HG02943 (cell line): Measurements from ENCODE around the gene PFDN2.
A peak's percentile ranks its signal among the peaks of the same experiment; 100 is the strongest.

Source experiments
- ATAC-seq: cut with Tn5 transposase; IDR thresholded peaks from one replicate; pipeline ENCODE4 v1.9.1; 2021; ENCODE audit warnings: mild to moderate bottlenecking, low read depth, moderate library complexity; ENCODE audit not compliant: unreplicated experiment

The PFDN2 gene, protein sequence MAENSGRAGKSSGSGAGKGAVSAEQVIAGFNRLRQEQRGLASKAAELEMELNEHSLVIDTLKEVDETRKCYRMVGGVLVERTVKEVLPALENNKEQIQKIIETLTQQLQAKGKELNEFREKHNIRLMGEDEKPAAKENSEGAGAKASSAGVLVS

DNA sequence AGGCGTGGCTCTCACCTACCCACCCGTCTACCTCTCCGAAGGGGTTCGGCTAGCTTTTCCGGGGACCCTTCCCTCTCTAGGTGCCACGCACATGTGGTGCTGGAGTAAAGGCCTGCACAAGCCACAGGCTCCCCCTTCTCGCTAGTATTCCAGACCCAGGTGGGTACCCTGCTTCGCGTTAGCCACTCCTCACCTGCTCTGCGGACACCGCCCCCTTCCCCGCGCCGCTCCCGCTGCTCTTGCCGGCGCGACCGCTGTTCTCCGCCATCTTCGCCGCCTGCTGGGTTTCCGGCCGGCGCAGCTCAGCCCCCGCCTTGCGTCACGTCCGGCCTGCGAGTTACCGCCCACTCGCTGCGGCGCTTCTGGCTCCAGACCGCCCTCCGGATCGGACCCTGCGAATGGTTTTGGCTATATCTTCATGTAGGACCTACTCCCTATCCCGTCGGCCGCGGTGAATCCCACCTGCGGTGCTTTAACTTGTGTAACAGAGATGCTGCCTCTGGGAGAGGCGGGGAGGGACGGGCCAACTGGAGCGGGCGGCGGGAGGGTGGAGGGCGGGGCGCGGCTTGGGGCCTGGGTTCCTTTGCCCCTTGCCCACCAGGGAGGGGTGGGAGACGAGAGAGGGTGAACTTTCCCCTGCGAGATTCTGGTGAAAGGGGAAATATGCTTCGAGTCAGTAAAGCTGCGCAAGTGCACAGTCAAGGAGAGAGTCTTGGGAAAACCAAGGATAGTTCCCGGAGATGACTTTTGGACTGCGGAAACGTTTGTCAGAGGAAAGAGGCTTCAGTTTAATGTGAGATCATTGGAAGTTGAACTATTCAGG lies at the start of gene PFDN2, which contains the start of gene NIT1:
TSS of gene PFDN2 (minus strand) at position 279 of the 823 bp plus-strand sequence. CDS start at position 268, 11 bp downstream.
TSS of gene NIT1 (plus strand) at position 347 of the 823 bp plus-strand sequence. CDS start at position 419, 72 bp downstream.
- ATAC-seq, result peak; percentile 73

DNA sequence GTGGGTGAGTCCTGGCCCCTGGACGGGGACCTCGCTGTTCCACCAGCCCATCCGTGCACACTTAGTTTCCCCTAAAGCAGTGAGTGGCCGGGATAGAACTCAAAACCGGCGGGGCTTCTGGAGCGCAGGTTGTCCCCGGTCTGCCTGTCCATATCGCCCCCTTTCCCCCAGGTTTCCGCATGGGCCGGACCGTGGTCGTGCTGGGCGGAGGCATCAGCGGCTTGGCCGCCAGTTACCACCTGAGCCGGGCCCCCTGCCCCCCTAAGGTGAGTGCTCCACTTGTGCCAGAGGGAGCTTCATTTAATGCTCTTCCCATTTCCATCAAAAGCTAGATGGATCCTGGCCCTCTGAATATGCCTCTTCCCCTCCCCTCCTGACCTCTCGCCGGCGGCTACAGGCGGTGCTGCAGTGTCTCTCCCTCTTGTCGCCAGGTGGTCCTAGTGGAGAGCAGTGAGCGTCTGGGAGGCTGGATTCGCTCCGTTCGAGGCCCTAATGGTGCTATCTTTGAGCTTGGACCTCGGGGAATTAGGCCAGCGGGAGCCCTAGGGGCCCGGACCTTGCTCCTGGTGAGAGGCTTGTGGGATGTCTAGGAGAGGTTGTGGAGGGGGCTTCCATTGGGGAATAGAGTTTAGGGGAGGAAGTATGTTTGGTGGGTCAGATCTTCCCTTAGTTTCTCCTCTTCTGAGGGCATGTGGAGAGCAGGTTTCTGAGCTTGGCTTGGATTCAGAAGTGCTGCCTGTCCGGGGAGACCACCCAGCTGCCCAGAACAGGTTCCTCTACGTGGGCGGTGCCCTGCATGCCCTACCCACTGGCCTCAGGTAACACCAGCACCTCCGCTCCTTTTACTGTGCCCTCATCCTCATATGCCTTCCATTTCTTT lies 49.1 kb upstream of the PFDN2 start:
- ATAC-seq, result no peak

DNA sequence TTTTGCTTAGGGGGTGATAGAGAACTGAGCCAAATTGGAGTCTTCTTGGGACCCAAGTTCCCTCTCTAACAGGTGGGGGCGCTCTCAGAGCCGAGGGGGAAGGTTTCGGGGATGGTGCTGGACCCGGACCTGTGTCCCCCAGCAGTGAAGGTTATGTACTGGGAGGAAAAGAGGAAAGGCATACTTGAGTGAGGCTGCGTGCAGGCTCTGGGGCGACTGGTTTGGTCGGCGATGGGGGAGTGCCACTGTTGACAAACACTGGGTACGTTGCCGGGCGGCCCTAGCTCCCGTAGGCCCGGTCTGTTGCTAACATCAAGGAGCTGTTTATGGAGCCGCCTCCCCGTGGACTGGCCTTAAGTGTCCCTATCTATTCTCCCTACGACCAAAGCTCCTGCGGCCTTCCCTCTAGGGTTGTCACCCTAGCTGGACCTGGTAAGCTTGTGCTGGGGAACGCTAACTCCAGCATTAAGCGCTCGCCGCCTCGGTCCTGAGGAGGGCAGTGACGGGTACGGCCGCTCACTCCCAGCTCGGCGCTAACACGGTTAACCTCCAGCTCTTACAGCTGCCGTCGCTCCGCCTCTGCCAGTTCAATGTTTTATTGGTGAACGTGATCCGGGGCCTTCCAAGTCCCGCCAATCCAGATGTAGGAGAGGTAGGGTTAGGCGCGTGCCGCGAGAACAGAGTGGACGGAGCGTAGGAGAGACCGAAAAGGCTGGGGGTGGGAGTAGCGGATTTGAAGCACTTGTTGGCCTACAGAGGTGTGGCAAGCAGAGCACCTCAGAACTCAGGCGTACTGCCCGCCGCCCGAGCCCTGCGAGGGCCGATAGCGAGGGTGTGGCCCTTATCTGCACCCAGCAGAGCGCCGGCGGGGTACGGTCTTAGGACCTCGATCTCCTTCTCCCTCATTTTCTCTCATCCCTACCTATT lies 48.2 kb upstream of the PFDN2 start, which contains the start of gene PPOX:
TSS of gene PPOX (plus strand) at position 685 of the 927 bp plus-strand sequence. CDS start 422 bp downstream, outside the sequence.
- peak; percentile 94 for ATAC-seq

DNA sequence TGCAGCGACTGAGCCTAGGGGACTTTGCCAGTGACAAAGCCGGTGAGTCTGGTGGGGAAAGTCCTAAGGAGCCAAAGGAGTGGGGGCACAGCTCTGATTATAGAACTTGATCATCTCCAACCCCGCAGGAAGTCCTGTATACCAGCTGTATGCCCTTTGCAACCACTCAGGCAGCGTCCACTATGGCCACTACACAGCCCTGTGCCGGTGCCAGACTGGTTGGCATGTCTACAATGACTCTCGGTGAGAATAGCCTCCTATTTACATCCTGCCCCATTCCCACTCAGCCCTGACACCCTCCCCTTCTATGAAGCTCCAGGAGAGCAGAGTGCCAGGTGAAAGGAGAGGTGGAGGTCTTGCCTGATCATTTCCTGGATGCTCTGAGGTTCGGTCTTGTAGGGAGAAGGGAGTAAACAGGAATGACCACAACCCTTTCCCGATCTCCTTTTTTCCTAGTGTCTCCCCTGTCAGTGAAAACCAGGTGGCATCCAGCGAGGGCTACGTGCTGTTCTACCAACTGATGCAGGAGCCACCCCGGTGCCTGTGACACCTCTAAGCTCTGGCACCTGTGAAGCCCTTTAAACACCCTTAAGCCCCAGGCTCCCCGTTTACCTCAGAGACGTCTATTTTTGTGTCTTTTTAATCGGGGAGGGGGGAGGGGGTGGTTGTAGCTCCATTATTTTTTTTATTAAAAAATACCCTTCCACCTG lies 47.2 kb upstream of the PFDN2 start:
- no peak for ATAC-seq

DNA sequence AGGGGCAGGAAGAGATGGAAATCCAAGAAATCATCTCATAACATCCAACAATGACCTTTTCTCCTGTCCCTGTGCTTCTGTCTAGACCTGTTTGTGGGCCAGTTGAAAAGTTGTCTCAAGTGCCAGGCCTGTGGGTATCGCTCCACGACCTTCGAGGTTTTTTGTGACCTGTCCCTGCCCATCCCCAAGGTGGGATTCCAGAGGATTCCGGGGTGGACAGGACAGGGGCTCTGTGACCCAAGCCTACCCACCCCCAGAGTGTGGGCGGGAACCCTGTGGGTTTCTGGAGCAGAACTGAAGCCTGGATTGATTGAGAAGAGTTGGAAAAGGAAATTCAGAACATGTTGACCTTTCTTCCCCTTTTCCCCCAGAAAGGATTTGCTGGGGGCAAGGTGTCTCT lies 46.0 kb upstream of the PFDN2 start:
- ATAC-seq, result no peak

DNA sequence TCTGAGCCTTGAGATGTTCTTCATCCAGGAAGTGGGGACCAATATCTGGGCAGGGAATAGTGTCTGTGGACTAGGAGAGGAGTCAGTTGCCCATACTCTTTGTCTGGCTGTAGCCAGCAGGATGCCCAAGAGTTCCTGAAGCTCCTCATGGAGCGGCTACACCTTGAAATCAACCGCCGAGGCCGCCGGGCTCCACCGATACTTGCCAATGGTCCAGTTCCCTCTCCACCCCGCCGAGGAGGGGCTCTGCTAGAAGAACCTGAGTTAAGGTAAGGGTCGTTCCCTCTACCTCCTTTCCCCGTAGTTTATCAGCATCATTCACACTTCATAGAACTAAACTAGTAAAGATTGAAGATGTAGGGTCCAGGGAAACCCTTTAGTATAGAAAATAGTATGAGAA lies 45.0 kb upstream of the PFDN2 start:
- no peak for ATAC-seq

DNA sequence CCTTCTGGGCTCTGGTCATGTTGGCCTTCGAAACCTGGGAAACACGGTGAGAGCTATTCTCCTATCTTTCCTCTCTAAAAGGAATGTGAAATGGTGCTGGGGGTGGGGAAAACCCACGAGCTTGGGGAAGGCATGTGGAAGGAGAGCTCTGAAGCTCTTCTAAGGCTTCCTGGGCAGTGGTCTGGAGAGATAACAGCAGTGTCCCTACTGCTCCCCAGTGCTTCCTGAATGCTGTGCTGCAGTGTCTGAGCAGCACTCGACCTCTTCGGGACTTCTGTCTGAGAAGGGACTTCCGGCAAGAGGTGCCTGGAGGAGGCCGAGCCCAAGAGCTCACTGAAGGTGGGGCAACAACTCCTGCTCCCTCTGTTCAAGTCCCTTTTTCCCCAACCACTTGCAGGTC lies 44.2 kb upstream of the PFDN2 start:
- ATAC-seq, result no peak

DNA sequence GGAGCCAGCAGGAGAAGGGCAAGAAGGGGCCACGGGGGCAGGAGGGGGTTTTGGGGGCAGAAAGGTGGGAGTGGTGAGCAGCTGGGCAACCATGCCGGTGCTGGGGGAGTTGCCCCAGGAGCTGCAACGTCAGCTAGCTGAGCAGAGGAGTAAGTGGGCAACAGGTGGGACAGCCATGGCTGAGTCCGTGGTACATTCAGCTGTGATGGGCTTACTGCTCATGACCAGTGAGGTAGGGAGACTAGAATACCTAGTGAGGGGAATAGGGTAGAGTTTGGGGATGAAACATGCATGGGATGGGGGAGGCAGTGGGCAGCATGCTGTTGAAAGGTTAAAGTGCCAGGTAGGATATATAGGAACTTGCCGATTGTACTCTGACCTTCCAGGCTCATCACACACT lies 43.8 kb upstream of the PFDN2 start:
- no peak for ATAC-seq

DNA sequence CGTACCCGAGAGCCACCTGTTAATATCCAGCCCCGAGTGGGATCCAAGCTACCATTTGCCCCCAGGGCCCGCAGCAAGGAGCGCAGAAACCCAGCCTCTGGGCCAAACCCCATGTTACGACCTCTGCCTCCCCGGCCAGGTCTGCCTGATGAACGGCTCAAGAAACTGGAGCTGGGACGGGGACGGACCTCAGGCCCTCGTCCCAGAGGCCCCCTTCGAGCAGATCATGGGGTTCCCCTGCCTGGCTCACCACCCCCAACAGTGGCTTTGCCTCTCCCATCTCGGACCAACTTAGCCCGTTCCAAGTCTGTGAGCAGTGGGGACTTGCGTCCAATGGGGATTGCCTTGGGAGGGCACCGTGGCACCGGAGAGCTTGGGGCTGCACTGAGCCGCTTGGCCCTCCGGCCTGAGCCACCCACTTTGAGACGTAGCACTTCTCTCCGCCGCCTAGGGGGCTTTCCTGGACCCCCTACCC lies 42.9 kb upstream of the PFDN2 start:
- ATAC-seq, result no peak

DNA sequence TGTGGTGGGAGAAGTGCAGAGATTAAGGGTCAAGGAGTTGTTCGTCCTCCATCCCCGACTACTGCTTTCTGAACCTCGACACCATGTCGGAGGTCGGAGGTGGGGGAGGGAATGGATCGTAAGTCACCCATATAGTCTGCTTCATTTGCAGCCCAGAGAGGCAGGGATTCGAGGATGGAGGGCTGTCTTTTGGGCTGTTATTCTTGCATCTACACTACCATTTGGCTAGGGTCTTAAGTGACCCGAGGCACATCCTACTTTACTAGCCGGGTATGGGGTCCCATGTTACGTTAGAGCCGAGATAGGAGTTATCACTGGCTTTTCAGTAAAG lies 42.0 kb upstream of the PFDN2 start:
- no peak for ATAC-seq

DNA sequence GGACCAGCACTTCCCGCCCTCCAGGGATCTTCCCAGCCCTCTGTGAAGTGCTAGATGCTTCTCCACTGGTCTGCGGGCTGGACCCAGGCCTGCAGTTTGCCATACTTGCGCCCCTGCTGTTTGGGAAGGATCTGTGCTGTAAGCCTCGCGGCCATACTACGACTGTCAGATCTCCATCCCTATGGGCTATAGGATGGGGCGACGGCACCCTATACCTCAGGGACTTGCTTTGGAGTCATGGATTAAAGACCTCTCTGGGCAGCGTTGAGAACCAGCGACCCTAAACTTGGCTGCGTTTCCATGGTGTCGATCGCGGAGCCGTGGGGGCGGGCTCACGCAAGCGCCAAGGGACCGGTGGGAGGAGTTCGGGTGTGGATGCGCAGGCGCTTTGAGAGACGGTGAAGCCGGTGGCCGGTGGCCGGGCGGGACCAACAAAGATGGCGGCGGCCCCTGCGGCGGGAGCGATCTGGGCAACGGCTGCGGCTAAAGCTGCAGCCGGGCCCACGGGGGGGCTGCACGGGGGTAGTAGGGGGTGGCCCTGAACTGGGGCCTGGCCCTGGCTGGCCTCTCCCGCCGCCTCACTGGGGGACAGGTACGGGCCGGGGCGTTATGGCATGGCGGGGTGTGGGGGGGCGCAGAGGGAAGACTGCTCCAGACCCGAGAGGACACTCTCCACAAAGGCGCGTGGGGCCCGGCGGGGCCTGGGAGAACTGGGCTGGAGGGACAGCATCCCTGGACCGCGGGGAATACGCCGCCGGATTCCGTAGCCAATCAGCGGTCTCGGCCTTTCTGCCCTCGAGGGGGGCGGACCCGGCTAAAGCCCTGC lies 41.5 kb upstream of the PFDN2 start, which contains the start of gene USP21:
TSS of gene USP21 (plus strand) at position 414 of the 826 bp plus-strand sequence. CDS start 1,141 bp downstream, outside the sequence.
- peak; percentile 83 for ATAC-seq

DNA sequence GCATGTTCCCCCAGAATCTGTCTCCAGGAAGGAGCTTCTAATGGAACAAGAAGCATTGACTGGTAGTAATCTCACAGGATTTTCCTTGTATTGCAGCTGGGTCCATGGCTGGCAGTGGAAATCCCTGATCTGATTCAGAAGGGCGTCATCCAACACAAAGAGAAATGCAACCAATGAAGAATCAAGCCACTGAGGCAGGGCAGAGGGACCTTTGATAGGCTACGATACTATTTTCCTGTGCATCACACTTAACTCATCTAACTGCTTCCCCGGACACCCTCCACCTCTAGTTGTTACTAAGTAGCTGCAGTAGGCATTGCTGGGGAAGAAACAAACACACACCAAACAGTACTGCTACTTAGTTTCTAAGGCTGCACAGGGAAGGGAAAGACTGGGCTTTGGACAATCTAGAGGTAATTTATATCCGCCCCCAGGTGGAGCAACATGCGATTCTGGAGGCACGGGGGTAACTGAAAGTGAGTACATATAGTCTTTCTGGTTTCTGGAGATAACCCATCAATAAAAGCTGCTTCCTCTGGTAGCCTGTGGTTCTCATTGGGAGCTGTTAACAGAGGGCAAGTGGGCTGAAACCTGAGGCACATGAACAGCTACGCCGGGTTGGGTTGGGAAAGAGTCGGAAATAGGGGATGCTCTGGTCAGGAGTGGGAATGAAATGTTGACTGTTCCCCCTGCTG lies 40.6 kb upstream of the PFDN2 start:
- ATAC-seq, result peak; percentile 23

DNA sequence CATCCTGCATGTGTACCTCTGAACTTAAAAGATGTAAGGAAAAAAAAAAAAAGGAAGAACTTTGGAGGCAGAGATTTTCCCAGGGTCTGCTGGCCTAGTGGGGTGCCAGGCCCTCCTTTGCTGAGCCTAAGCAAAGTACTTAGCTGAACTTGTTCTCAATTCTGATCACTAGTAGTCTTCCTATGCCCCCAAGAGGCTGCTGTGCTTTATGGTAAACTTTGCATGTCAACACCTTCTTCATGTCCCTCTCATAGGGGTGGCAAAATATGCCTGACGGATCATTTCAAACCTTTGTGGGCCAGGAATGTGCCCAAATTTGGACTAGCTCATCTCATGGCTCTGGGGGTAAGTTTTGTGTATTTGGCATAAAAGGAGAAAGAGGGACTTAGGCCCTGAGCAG lies 40.0 kb upstream of the PFDN2 start:
- ATAC-seq, result no peak

DNA sequence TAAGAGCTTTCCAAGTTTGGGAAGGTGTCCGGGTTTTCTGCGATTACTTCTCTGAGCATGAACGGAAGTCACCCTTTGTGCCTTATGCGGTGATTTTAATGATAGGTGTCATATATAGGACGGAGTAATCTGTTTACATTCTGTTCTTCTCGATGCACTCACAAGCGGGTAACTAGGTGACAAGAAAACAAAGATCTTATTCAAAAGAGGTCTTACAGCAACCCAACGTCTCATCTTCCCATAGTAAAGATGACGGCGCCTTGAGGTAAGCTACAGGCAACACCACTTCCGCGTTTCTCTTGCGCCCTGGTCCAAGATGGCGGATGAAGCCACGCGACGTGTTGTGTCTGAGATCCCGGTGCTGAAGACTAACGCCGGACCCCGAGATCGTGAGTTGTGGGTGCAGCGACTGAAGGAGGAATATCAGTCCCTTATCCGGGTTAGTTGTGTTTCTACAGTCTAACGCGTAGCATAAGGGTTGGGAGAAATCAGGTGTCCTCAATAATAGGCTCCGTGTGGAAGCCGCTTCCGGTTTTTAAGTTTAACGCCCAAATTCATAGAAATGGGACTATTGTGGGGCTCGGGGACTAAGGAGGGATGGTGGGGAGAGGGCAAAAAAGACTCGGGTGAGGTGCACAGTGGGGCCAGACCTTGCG lies 36.0 kb upstream of the PFDN2 start, which contains the start of gene UFC1:
TSS of gene UFC1 (plus strand) at position 297 of the 656 bp plus-strand sequence. CDS start at position 317, 20 bp downstream.
- peak; percentile 79 for ATAC-seq

DNA sequence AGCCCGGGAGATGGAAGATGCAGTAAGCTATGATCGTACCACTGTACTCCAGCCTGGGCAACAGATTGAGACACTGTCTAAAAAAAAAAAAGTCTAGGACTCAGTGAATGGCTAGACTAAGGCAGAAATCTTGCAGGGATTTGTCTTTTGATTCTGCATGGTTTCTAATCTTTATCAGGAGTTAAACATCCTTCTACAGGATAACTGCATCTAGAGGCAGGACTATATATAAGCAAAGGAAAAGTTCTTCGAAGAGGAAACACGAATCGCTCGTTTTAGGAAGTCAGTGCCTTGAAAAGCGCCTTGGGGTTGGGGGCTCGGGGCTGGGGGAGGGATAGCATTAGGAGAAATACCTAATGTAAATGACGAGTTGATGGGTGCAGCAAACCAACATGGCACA lies 35.3 kb upstream of the PFDN2 start:
- ATAC-seq, result no peak

DNA sequence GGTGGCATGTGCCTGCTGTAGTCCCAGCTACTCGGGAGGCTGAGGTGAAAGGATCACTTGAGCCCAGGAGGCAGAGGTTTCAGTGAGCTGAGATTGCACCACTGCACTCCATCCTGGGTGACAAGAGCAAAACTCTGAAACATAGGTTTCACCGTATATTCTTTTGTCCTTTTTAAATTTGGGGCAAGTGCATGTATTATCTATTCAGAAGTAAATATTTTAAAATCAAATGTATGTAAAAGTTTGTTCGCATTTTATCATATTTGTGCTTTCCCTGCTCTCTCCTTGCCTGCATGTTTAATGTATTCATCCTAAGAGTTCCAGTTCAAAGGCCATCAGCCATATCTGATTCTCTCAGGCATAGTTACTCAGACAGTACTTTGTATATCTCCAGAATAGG lies 28.0 kb upstream of the PFDN2 start:
- no peak for ATAC-seq
